T-helper 1 cell treated with Interleukin-12 subunit alpha and Interleukin-12 subunit beta and Interleukin-4 antibody, amounts not matched to agents 30 ng/mL and 1 ng/mL, for 36 hours (primary cell): ENCODE measurements around the gene FSD1. TPM values are rescaled to one million over a fixed set of nuclear protein-coding genes. Genes with fewer than 3 reads are reported as not detected.

Experiments
- intact Hi-C: fragments of 100-400 bp; cut with micrococcal nuclease; formaldehyde crosslinking; loops from one replicate; pipeline ENCODE4 v1.15.1; 2024
- total RNA-seq: library from RNA; stranded (reverse); gene quantifications from 2 replicates; pipeline ENCODE4 v1.2.3, GENCODE V29; 2022

Gene FSD1
- total RNA-seq, 1 donor from 2014 or later, result 22.0 TPM

GRCh38 chr19:4360641-4361151 lies 56.3 kb downstream of the FSD1 start:
- intact Hi-C loops, result no loop called here

GRCh38 chr19:4361152-4362046 lies 57.0 kb downstream of the FSD1 start:
- intact Hi-C loops, result no loop called here

- intact Hi-C loops, result no loop called here
Measured at GRCh38 chr19:4362101-4362828, 57.9 kb downstream of the FSD1 start.

GRCh38 chr19:4362831-4363545 lies 58.6 kb downstream of the FSD1 start:
- intact Hi-C loops, result no loop called here

- intact Hi-C loops, result no loop called here
Measured at GRCh38 chr19:4363571-4364304, 59.3 kb downstream of the FSD1 start.

GRCh38 chr19:4365341-4365740 lies 60.9 kb downstream of the FSD1 start:
- intact Hi-C loops, result no loop called here

- intact Hi-C loops, result no loop called here
Measured at GRCh38 chr19:4365791-4366665, 61.6 kb downstream of the FSD1 start.

- intact Hi-C loops, result no loop called here
Measured at GRCh38 chr19:4366666-4367335, 62.4 kb downstream of the FSD1 start.

GRCh38 chr19:4367336-4367723 lies 62.9 kb downstream of the FSD1 start:
- intact Hi-C loops, result no loop called here

- intact Hi-C loops, result no loop called here
Measured at GRCh38 chr19:4367781-4368127, 63.4 kb downstream of the FSD1 start.

GRCh38 chr19:4368128-4368820 lies 63.9 kb downstream of the FSD1 start:
- intact Hi-C loops, result no loop called here

GRCh38 chr19:4369109-4369887 lies 64.9 kb downstream of the FSD1 start:
- intact Hi-C loops, result loop anchor here (1.0 kb wide), 6 partner anchors 11 to 122 kb away; partner anchors contain the start of genes MPND, SH3GL1 and YJU2

- intact Hi-C loops, result loop anchor here (1.0 kb wide), 6 partner anchors 10 to 123 kb away; partner anchors contain the start of genes MPND, SH3GL1 and YJU2
Measured at GRCh38 chr19:4369888-4370260, 65.5 kb downstream of the FSD1 start.

GRCh38 chr19:4370418-4371041 lies 66.1 kb downstream of the FSD1 start:
- intact Hi-C loops, result no loop called here

- intact Hi-C loops, result no loop called here
Measured at GRCh38 chr19:4371247-4372164, 67.1 kb downstream of the FSD1 start.
